ENCODE data around the gene RABGGTA. TPM values are rescaled to one million over a fixed set of nuclear protein-coding genes. Genes with fewer than 3 reads are reported as not detected.

Gene RABGGTA
- polyA plus RNA-seq, 2 of the 4 experiments (the other 2 are of a cell fraction), result 18.6 to 21.9 TPM

DNA sequence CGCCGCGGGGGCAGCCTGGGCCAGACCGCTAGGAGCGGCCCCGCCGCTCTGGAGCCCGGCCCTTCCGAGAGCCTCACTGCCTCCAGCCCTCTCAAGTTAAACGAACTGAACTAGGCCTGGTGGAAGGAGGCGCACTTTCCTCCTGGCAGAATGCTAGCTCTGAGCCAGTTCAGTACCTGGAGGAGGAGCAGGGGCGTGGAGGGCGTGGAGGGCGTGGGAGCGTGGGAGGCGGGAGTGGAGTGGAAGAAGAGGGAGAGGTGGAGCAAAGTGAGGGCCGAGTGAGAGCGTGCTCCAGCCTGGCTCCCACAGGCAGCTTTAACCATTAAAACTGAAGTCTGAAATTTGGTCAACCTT, 45.2 kb upstream of the RABGGTA start:
- Histone ChIP-seq H3K4me3 (no peak overlapping the region), H3K4me1 (peaks cover 11% of the 10 kb centered on the region), H3K9me3 (no peaks in the 10 kb centered on the region), H3K27ac (no peak overlapping the region), H3K4me2 (no peak overlapping the region)
- CTCF ChIA-PET, result interaction anchor here (0.6 to 46.6 kb wide), 7 partner anchors 9 to 113 kb away, joined by 3 to 1142 read pairs (median 5); partner anchors contain the start of genes ADCY4, CBLN3, CIDEB and DHRS1
- DNase-seq (ENCODE audit: low read depth in 1 of 2, low spot score in 1 of 2) (no peak), FAIRE-seq (no peak), ATAC-seq (no peak)
- POLR2A ChIA-PET, result no interaction called here
- 86% methylated on average over 9 of the region's 18 CpGs for WGBS (ENCODE audit: missing lambda C conversion rate)
- TF ChIP-seq MYC (IDR thresholded peaks at IDR 0.05; ENCODE audit: borderline replicate concordance, low read length) (no peak), JUN (IDR thresholded peaks at IDR 0.05) (0 out of 5 replicates have a peak, but pooled peaks of 1 of the 2 experiments have one; percentile 22)

DNA sequence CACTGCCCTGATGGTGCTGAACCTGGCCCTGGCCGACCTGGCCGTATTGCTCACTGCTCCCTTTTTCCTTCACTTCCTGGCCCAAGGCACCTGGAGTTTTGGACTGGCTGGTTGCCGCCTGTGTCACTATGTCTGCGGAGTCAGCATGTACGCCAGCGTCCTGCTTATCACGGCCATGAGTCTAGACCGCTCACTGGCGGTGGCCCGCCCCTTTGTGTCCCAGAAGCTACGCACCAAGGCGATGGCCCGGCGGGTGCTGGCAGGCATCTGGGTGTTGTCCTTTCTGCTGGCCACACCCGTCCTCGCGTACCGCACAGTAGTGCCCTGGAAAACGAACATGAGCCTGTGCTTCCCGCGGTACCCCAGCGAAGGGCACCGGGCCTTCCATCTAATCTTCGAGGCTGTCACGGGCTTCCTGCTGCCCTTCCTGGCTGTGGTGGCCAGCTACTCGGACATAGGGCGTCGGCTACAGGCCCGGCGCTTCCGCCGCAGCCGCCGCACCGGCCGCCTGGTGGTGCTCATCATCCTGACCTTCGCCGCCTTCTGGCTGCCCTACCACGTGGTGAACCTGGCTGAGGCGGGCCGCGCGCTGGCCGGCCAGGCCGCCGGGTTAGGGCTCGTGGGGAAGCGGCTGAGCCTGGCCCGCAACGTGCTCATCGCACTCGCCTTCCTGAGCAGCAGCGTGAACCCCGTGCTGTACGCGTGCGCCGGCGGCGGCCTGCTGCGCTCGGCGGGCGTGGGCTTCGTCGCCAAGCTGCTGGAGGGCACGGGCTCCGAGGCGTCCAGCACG, 44.6 kb upstream of the RABGGTA start:
- H3K9me3 ChIP-seq, result no peaks in the 10 kb centered on the region
- no peak overlapping the region for H3K27ac ChIP-seq
- H3K4me1 ChIP-seq, result peaks cover 11% of the 10 kb centered on the region
- TF ChIP-seq ZC3H11A (IDR thresholded peaks at IDR 0.05) (no peak), RAD21 (conservative IDR thresholded peaks at IDR 0.05 in 1 of 2, IDR thresholded peaks at IDR 0.05 in 1 of 2) (no peak), CBX2 (IDR thresholded peaks at IDR 0.05; ENCODE audit: borderline replicate concordance, low read depth) (no peak), RFX5 (IDR thresholded peaks at IDR 0.05) (no peak), CEBPB (IDR thresholded peaks at IDR 0.05) (no peak), ZSCAN20 (CRISPR knock-in tag; IDR thresholded peaks at IDR 0.05) (no peak), RARB (CRISPR knock-in tag; IDR thresholded peaks at IDR 0.05) (no peak), POLR2AphosphoS2 (conservative IDR thresholded peaks at IDR 0.05; ENCODE audit: low read length) (no peak), NPAS2 (CRISPR knock-in tag; IDR thresholded peaks at IDR 0.05; ENCODE audit: borderline replicate concordance) (no peak), TP53 (CRISPR knock-in tag; IDR thresholded peaks at IDR 0.05) (no peak)
- TF ChIP-seq, protein P1, sequence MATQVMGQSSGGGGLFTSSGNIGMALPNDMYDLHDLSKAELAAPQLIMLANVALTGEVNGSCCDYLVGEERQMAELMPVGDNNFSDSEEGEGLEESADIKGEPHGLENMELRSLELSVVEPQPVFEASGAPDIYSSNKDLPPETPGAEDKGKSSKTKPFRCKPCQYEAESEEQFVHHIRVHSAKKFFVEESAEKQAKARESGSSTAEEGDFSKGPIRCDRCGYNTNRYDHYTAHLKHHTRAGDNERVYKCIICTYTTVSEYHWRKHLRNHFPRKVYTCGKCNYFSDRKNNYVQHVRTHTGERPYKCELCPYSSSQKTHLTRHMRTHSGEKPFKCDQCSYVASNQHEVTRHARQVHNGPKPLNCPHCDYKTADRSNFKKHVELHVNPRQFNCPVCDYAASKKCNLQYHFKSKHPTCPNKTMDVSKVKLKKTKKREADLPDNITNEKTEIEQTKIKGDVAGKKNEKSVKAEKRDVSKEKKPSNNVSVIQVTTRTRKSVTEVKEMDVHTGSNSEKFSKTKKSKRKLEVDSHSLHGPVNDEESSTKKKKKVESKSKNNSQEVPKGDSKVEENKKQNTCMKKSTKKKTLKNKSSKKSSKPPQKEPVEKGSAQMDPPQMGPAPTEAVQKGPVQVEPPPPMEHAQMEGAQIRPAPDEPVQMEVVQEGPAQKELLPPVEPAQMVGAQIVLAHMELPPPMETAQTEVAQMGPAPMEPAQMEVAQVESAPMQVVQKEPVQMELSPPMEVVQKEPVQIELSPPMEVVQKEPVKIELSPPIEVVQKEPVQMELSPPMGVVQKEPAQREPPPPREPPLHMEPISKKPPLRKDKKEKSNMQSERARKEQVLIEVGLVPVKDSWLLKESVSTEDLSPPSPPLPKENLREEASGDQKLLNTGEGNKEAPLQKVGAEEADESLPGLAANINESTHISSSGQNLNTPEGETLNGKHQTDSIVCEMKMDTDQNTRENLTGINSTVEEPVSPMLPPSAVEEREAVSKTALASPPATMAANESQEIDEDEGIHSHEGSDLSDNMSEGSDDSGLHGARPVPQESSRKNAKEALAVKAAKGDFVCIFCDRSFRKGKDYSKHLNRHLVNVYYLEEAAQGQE (IDR thresholded peaks at IDR 0.05), result no peak
- TF ChIP-seq, protein P2, sequence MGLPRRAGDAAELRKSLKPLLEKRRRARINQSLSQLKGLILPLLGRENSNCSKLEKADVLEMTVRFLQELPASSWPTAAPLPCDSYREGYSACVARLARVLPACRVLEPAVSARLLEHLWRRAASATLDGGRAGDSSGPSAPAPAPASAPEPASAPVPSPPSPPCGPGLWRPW (IDR thresholded peaks at IDR 0.05), result no peak
- TF ChIP-seq, protein P3, sequence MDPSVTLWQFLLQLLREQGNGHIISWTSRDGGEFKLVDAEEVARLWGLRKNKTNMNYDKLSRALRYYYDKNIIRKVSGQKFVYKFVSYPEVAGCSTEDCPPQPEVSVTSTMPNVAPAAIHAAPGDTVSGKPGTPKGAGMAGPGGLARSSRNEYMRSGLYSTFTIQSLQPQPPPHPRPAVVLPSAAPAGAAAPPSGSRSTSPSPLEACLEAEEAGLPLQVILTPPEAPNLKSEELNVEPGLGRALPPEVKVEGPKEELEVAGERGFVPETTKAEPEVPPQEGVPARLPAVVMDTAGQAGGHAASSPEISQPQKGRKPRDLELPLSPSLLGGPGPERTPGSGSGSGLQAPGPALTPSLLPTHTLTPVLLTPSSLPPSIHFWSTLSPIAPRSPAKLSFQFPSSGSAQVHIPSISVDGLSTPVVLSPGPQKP (IDR thresholded peaks at IDR 0.05; ENCODE audit: low read depth, low read length), result no peak
- TF ChIP-seq, protein P4, sequence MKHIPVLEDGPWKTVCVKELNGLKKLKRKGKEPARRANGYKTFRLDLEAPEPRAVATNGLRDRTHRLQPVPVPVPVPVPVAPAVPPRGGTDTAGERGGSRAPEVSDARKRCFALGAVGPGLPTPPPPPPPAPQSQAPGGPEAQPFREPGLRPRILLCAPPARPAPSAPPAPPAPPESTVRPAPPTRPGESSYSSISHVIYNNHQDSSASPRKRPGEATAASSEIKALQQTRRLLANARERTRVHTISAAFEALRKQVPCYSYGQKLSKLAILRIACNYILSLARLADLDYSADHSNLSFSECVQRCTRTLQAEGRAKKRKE (CRISPR knock-in tag; IDR thresholded peaks at IDR 0.05; ENCODE audit: low read depth), result no peak
- ChIA-PET POLR2A (no interaction called here), CTCF (interaction anchor here (0.6 to 46.6 kb wide), 7 partner anchors 8 to 114 kb away, joined by 3 to 1142 read pairs (median 5); partner anchors contain the start of genes ADCY4, CBLN3, CIDEB and DHRS1)
- 94% methylated on average over 53 of the region's 70 CpGs for WGBS (ENCODE audit: missing lambda C conversion rate)
- no peak for ATAC-seq
- no peak for DNase-seq (ENCODE audit: low read depth in 1 of 2, low spot score in 1 of 2)
- H3K4me2 ChIP-seq, result no peak overlapping the region
- no peak overlapping the region for H3K4me3 ChIP-seq
- no peak for FAIRE-seq
